GM18861 (cell line): ENCODE data around the gene HIF1AN.
A peak's percentile ranks its signal among the peaks of the same experiment; 100 is the strongest.

Experiments used
- ATAC-seq: cut with Tn5 transposase; IDR thresholded peaks from one replicate; pipeline ENCODE4 v1.9.1; 2021; ENCODE audit not compliant: unreplicated experiment

The HIF1AN gene

DNA sequence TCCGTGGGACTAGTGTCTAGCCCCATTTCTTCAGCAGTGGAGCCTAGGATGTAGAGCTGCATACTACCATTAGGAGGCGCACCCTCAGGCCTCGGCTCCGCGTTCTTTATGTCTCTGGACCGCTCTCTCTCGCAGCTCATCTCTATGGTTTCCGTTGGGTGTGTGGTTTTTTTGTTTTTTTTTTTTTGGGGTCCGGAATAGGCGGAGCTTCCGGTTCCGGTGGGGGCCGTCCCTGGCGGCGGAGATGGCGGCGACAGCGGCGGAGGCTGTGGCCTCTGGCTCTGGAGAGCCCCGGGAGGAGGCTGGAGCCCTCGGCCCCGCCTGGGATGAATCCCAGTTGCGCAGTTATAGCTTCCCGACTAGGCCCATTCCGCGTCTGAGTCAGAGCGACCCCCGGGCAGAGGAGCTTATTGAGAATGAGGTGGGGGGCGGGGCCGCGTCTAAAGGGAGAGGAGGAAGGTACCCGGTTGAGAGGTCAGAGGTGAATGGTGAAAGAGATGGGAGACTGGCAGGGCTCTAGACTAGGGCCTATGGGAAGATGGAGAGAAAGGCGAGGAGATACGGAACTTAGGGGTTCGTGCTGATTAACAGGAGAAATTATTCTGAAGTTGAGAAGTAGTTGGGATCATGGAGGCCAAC, at the start of gene HIF1AN:
Gene HIF1AN (plus strand): TSS at position 229 of the 639 bp plus-strand sequence. CDS start 16 bp downstream, at position 245.
- ATAC-seq, result peak; percentile 93

DNA sequence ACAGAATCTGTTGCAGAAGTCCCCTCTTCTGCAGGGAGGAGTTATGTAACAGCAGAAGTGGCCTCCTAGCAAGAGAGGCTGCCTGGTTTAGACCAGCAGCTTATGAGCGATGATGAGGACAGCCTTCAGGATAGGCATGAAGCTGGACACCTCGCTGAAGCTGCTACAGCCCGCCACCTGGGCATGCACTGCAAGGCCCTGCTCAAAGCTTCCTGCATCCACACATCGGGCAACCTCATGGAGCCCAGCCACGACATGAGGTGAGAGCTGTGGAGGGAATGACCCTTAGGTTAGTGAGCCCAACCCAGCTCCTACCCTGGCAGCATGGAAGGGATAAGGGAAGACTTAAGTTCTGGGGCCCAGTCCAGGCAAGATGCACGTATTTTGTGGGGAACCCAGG, 48.2 kb upstream of the HIF1AN start:
- no peak for ATAC-seq

- ATAC-seq, result no peak
Measured at GRCh38 chr10:100489396-100489795, 46.3 kb upstream of the HIF1AN start.

GRCh38 chr10:100490531-100490930, 45.2 kb upstream of the HIF1AN start:
- no peak for ATAC-seq

- ATAC-seq, result no peak
Measured at GRCh38 chr10:100496567-100496966, 39.2 kb upstream of the HIF1AN start.

DNA sequence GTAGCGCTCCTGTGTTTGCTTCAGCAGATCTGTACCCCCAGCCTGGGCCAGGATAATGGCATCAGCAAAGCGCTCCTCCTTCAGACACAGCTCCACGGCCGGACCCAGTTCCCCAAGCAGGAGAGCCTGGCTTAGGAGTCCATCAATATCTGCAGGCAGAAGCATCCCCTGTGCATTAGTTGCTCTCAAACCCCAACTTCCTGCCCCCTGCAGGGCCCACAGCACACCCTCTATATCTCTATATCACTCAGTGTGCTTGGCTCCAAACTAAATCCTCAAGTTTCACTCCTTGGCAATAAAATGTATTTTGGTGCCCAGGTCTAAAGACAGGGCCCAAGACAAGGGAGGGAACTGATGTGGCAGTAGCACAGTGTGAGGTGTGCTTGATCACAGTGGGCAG, 37.7 kb upstream of the HIF1AN start:
- ATAC-seq, result no peak

GRCh38 chr10:100501423-100501822, 34.3 kb upstream of the HIF1AN start:
- ATAC-seq, result no peak

GRCh38 chr10:100502926-100503494, 32.7 kb upstream of the HIF1AN start:
- ATAC-seq, result no peak

DNA sequence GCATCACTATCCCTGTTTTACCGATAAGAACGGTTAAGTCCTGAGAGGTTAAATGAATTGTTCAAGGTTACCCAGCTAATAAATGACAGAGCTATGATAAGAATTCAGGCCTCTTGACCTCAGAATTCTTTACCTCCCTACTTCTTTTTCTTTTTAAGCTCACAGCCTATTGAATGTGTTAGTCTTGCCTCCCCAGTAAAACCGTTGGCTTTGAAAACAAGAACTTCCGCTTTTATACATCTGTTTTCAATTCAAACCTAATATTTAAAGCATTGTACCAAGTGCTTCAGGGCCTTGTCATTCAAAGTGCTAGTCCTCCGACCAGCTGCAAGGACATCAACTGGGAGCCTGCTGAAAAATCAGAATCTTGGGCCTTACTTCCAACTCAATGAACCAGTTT, 31.6 kb upstream of the HIF1AN start:
- no peak for ATAC-seq

DNA sequence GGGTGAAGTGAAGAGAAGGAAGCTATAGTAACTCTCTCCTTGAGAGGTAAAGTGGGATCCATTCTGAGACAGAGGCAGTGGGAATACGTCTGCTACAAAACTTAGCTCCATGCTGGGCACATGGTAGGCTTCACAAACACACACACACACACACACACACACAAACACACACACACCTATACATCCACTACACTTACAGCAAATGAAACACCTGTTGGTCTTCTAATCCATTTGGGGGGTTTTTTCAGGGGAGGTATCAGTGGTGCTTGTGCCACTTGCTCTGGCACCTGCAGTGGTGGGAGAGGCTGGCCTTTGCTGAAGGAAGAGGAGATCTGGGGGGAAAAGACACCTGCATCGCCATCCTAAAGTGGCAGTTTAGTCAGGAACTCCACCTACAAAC, 30.6 kb upstream of the HIF1AN start:
- no peak for ATAC-seq

GRCh38 chr10:100506596-100507356, 29.0 kb upstream of the HIF1AN start:
- no peak for ATAC-seq

GRCh38 chr10:100507357-100507732, 28.4 kb upstream of the HIF1AN start:
- no peak for ATAC-seq

DNA sequence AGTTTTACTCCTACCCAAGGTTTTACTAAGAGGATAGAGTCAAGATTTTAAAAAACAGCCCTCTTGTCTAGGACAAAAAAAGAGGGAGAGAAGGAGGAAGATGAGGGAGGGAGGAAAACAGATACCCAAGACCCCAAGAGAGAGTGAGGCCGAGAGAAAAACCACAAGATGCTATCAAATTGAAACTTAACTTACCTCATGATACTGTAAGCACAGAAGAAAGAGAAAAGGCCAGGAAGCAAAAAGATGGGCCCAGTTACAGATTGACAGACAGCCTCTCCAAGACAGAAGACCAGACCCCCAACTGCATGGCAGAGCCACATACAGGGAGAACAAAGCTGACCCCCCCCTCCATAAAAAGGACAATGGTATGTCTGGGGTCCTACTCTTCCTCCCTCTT, 27.5 kb upstream of the HIF1AN start:
- ATAC-seq, result no peak

DNA sequence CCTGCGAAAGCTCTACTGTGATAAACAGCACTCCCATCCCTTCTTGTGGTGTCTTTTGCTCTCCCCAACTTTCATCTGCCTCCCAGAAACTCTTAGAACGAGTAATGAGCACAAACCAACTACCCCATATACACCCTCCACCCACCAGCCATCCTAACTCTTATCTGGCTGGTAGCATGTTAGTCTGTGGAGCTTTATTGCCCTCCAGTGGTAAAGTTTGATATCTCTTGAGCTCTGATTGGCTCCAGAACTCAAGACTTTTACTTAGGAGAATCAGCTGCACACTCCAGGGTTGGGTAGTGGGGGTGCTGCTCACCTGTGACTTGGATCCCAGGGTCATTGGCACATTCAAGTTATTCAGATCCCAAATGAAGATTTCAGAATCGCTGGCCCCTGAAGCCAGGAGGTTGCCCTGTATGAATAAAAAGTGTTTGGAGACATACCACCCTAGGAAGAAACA, 27.0 kb upstream of the HIF1AN start:
- no peak for ATAC-seq

GRCh38 chr10:100509241-100509840, 26.4 kb upstream of the HIF1AN start:
- no peak for ATAC-seq

DNA sequence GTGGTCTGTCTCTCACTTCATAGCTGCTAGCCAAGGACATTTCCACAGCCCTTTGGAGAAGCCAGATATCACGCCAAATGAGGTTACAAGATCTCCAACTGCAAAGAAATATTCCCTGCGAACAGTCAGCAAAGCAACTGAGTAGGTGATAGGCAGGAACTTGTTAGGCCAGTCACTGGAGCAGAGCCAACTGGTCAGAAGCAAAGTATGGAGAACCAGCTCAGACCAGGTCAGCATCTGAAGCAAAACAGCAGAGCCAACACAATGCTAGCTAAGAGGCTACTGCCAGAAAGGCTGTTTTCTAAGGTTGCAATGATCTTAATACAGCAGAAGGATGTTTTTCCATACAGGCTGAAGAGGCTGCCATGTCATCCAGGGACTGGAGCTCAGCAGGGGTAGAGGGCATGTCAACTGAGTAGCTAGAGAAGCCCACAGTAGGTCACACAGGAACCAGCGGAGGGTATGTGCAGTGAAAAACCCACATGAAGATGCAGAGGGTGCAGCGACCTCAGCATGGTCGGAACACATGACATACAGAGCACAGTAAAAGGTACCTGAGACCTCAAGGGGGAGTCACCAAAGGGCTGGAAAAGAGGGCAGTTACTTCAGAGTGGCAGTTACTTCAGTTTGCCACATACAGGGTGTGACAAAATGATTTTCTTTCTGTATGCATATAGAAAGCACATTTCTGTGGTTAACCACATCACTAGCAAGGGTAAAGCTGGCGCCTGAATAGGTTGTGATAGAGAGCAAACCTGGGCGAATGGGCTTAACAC, 25.0 kb upstream of the HIF1AN start:
- peak; percentile 65 for ATAC-seq

DNA sequence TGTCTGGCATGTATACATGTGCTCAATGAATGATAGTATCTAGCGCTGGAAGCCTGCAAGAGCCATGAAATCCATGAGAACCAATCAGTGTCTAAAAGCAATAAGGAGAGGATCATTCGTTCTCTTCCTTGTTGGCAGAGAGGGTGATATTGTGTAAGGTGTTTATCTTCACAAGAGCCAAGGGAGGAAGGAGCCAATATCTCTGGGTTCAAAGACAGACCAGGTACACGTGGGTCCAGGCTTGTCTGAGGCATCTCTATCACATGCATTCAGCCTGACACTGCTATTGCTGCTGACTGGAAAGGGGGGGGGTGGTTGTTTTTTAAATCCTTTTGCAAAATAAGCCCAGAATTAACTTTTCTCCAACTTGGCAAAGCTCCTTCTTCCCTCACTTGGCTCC, 20.1 kb upstream of the HIF1AN start:
- no peak for ATAC-seq

- ATAC-seq, result no peak
Measured at GRCh38 chr10:100516847-100517246, 18.9 kb upstream of the HIF1AN start.

- no peak for ATAC-seq
Measured at GRCh38 chr10:100518761-100519241, 16.9 kb upstream of the HIF1AN start.

DNA sequence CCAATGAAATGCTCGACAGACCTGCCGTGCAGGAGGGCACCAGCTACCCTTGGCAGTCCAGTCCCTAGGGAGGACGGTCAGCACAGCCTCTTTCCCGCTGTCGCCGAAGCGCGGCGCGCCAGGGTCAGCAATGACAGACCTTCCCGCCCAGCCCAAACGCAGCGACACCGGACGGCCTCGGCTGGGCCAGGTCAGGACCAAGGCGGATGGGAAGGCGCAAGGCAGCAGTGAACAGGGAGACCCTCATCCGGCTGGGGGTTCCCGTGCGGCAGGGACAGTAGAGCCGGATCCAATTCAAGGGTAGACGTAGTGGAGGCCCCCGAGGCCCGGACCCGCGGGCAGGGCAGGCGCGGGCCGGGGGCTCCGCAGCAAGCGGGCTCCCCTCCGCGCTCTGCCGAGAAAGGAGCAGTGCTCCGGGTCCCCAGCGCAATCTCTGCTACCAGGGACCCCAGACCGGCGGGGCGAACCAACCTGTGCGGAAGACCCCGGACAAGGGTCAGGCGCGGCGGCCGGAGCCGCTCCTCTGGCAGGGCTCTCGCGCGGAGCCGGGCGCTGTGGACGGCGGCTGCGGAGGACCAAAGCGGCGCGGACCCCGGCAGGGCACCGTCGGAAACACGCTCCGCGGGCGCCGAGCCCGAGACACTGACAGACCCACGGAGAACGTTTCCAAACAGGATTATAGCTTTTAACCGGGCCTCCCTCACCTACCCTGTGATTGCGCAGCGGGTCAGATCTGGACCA, 16.3 kb upstream of the HIF1AN start, which contains the start of gene SEC31B:
Gene SEC31B (minus strand): TSS at position 551 of the 741 bp plus-strand sequence. CDS start 2,909 bp downstream, outside the sequence.
- no peak for ATAC-seq
